Keratinocyte (primary cell): ENCODE measurements around the gene FAM83G.

Experiments used
- EZH2 ChIP-seq: IDR thresholded peaks from one replicate; pipeline ENCODE4 v1.6.1; 2012; ENCODE audit warnings: inconsistent platforms, mild to moderate bottlenecking, low read length, moderate library complexity
- TF ChIP-seq, protein P1 (sequence below), 3 experiments: IDR thresholded peaks in 1 of 3; conservative IDR thresholded peaks in 1 of 3; optimal IDR thresholded peaks in 1 of 3; 2 replicates in 2 of 3; 3 replicates in 1 of 3; pipeline versions ENCODE3 to v1.5.1; 2011; ENCODE audit warnings: low read length in 3 of 3, mild to moderate bottlenecking in 3 of 3, moderate library complexity in 2 of 3, control low read depth in 1 of 3, inconsistent platforms in 1 of 3; ENCODE audit not compliant: insufficient read depth in 2 of 3; ENCODE audit errors: extremely low read depth in 1 of 3

DNA sequence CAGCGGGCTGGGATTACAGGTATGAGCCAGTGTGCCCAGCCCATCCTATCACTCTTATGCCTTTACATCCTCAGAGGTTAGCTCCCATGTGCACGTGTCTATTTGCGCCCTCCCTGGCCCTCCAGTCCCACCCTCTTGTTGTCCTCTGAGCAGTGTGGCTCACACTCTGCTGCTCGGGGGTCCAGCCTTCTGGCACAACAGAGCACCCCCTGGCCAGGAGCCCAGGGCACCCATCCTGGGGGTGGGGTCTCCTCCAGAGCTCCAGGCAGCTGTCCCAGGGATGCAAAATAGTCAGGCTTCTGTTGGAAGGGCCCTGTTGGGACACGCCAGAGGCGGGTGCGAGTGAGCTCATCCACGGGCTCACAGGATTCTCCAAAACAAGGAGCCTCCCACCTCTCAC, 11.7 kb upstream of the FAM83G start:
- TF ChIP-seq, protein P1, sequence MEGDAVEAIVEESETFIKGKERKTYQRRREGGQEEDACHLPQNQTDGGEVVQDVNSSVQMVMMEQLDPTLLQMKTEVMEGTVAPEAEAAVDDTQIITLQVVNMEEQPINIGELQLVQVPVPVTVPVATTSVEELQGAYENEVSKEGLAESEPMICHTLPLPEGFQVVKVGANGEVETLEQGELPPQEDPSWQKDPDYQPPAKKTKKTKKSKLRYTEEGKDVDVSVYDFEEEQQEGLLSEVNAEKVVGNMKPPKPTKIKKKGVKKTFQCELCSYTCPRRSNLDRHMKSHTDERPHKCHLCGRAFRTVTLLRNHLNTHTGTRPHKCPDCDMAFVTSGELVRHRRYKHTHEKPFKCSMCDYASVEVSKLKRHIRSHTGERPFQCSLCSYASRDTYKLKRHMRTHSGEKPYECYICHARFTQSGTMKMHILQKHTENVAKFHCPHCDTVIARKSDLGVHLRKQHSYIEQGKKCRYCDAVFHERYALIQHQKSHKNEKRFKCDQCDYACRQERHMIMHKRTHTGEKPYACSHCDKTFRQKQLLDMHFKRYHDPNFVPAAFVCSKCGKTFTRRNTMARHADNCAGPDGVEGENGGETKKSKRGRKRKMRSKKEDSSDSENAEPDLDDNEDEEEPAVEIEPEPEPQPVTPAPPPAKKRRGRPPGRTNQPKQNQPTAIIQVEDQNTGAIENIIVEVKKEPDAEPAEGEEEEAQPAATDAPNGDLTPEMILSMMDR (optimal IDR thresholded peaks at IDR 0.05 in 1 of 3, IDR thresholded peaks at IDR 0.05 in 1 of 3, conservative IDR thresholded peaks at IDR 0.05 in 1 of 3; ENCODE audit: extremely low read depth in 1 of 3, insufficient read depth in 2 of 3, low read length in 3 of 3), result no peak
- no peak for TF ChIP-seq EZH2
